HepG2 (cell line): Measurements from ENCODE around the gene IGFBP7.

Experiments
- CTCF ChIP-seq: sonication (generic); formaldehyde crosslinking; IDR thresholded peaks from 2 replicates; pipeline ENCODE4 v1.5.0; 2020; ENCODE audit warnings: mild to moderate bottlenecking, missing genetic modification reagents, moderate library complexity
- GABPB1 ChIP-seq: IDR thresholded peaks from 2 replicates; pipeline ENCODE4 v1.6.1; 2016; ENCODE audit warnings: mild to moderate bottlenecking, missing genetic modification reagents, moderate library complexity, missing compliant biosample characterization

GRCh38 chr4:57129477-57129876 lies 19.3 kb upstream of the IGFBP7 start:
- TF ChIP-seq CTCF (no peak), GABPB1 (CRISPR knock-in tag) (no peak)
